HG03139 (cell line): ENCODE data around the gene RAB44.
A peak's percentile ranks its signal among the peaks of the same experiment; 100 is the strongest.
"Not testable (repeated sequence)": the region's sequence is repeated elsewhere in the genome, so short reads cannot be mapped to it uniquely, and the experiment has no call there.

ENCODE experiments used
- ATAC-seq: cut with Tn5 transposase; IDR thresholded peaks from one replicate; pipeline ENCODE4 v1.9.1; 2021; ENCODE audit not compliant: unreplicated experiment

RAB44 gene

GRCh38 chr6:36697481-36697903, at the start of gene RAB44:
RAB44 (plus strand) TSS chr6:36697826; CDS start chr6:36704236, 6,410 bp downstream.
- no peak for ATAC-seq

GRCh38 chr6:36649086-36649485, 48.5 kb upstream of the RAB44 start:
- no peak for ATAC-seq

GRCh38 chr6:36649701-36650484, 47.7 kb upstream of the RAB44 start:
- no peak for ATAC-seq

GRCh38 chr6:36650848-36651478, 46.7 kb upstream of the RAB44 start:
- ATAC-seq, result no peak

GRCh38 chr6:36651659-36652379, 45.8 kb upstream of the RAB44 start:
- ATAC-seq, result no peak

- not testable (repeated sequence) for ATAC-seq
These were observed 43.2 kb upstream of the RAB44 start for GRCh38 chr6:36654469-36654868.

- ATAC-seq, result no peak
These were observed 42.4 kb upstream of the RAB44 start for GRCh38 chr6:36655085-36655724.

- ATAC-seq, result no peak
These were observed 41.2 kb upstream of the RAB44 start for GRCh38 chr6:36656441-36656840.

GRCh38 chr6:36657271-36657670, 40.4 kb upstream of the RAB44 start:
- no peak for ATAC-seq

- no peak for ATAC-seq
These were observed 39.6 kb upstream of the RAB44 start for GRCh38 chr6:36657942-36658544.

- no peak for ATAC-seq
These were observed 38.4 kb upstream of the RAB44 start for GRCh38 chr6:36659271-36659670.

GRCh38 chr6:36660771-36661471, 36.7 kb upstream of the RAB44 start:
- ATAC-seq, result no peak

- no peak for ATAC-seq
These were observed 35.2 kb upstream of the RAB44 start for GRCh38 chr6:36662380-36662779.

- ATAC-seq, result no peak
These were observed 34.8 kb upstream of the RAB44 start for GRCh38 chr6:36662827-36663256.

GRCh38 chr6:36663504-36664446, 33.9 kb upstream of the RAB44 start:
- ATAC-seq, result no peak

GRCh38 chr6:36665180-36665579, 32.4 kb upstream of the RAB44 start:
- no peak for ATAC-seq

GRCh38 chr6:36666287-36666686, 31.3 kb upstream of the RAB44 start:
- ATAC-seq, result no peak

- ATAC-seq, result peak; percentile 65
These were observed 30.6 kb upstream of the RAB44 start for GRCh38 chr6:36666826-36667591.
